Dedifferentiated amniotic fluid mesenchymal stem cell (primary cell): ENCODE results near the gene ZBTB12.
"Not testable (repeated sequence)": the region's sequence is repeated elsewhere in the genome, so short reads cannot be mapped to it uniquely, and the experiment has no call there.

Experiments
- DNase-seq: peaks from one replicate; pipeline ENCODE4 v3.0.0-alpha.2; 2016; ENCODE audit errors: extremely low spot score

ZBTB12 gene, protein sequence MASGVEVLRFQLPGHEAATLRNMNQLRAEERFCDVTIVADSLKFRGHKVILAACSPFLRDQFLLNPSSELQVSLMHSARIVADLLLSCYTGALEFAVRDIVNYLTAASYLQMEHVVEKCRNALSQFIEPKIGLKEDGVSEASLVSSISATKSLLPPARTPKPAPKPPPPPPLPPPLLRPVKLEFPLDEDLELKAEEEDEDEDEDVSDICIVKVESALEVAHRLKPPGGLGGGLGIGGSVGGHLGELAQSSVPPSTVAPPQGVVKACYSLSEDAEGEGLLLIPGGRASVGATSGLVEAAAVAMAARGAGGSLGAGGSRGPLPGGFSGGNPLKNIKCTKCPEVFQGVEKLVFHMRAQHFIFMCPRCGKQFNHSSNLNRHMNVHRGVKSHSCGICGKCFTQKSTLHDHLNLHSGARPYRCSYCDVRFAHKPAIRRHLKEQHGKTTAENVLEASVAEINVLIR

DNA sequence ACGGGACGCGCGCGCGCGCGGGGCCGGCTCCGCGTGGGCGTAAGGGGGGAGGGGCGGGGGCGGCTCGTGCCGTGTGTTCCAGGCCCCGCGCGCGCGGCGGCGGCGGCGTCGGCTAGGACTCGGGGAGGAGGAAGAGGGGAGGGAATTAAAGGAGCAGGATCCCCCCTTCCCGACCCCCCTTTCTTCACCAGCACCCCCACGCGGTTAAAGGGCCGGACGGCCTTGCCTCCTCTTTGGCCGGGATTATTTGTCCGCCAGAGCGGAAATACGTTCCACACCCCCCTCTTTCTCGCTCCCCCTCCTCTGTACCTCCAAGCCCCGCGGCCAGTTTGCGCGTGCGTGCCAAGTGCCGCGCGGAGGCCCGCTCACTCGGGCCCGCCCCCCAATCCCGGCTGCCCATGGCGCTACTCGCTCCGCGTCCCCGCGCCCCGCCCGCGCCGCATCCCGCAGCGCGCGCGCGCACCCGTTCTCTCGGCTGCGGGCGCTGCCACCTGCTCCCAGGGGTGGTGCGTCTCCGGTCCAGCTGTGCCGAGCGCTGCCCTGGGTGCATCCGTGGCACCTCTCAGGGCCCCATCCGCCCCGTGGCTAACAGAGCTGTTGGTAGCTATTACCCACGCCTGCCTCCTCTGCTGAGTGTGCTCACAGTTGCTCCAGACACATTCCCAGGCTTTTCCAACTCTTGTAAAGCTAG lies at the start of gene ZBTB12:
ZBTB12 (minus strand) TSS at position 134 of the 691 bp plus-strand sequence. CDS start 781 bp downstream, outside the sequence.
- peak; percentile 96 for DNase-seq

DNA sequence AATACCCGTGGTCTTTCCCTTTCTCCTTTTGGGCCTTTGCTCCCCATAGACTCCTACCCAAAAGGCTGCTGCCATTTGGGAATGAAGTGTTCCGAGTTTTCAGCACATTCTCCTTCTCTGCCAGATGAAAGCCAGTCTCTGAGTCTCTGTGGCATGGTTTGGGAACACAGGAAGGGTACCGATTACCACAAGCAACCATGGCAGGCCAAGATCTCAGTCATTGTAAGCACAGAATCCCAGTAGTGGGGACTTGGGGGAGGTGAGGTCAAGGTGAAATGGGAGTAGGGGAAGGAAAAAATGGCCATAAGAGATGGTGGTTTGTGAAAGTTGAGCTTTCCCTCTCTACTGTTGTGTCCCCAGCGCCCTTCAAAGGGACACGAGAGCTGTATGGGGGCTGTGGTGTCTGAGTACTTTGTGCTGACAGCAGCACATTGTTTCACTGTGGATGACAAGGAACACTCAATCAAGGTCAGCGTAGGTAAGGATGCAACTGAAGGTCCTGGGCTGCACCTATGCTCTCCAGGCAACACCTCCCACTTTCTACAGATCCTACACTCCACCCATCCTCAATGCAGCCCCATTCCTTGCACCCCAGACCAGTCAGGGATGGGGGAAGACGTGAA lies 48.2 kb upstream of the ZBTB12 start:
- no peak for DNase-seq

DNA sequence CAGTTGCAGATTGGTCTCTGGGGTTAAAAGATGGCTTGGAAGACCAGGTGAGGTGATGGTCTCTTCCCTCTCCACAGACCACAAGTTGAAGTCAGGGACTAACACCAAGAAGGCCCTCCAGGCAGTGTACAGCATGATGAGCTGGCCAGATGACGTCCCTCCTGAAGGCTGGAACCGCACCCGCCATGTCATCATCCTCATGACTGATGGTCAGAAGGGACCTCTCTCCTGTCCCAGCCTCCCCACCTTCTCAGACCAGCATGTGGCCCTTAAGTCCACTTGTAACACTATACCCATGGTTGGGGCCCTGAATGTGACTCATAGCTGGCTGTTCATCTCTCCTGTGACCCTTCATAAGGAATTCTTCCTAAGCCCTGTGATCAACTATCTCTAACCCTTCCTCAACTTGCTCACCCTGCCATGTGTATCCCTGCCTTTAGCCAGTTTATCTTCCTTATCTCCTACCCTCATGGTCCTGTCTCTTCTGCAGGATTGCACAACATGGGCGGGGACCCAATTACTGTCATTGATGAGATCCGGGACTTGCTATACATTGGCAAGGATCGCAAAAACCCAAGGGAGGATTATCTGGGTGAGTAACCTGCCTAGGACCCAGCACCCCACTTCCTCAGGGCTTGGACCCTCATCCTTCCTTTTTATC lies 47.0 kb upstream of the ZBTB12 start:
- DNase-seq = no peak

DNA sequence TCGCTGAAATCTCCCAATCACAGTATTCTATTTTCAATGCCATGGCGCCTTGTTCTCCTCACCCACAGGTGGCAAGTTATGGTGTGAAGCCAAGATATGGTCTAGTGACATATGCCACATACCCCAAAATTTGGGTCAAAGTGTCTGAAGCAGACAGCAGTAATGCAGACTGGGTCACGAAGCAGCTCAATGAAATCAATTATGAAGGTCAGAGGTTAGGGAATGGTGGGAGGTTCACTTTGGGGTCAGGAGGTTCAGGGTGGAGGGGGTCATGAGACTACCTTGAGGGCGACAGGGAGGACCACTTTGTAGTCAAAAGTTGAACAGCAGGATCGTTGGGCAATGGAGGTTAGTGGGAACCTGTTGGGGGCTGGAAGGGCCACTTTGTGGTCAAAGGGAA lies 46.4 kb upstream of the ZBTB12 start:
- no peak for DNase-seq

DNA sequence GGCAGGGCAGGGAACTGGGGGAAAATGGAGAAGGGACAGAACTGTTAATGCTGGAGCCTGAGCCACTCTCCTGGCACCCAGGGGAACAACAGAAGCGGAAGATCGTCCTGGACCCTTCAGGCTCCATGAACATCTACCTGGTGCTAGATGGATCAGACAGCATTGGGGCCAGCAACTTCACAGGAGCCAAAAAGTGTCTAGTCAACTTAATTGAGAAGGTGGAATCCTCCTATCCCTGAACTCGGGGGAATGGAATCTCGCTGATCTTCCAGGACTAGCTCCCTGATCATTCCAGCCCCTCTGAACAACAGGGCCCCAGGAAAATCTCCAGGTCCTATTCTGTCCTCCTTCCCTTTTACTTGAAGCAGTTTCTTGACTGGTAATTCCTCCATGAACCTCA lies 46.0 kb upstream of the ZBTB12 start:
- no peak for DNase-seq

DNA sequence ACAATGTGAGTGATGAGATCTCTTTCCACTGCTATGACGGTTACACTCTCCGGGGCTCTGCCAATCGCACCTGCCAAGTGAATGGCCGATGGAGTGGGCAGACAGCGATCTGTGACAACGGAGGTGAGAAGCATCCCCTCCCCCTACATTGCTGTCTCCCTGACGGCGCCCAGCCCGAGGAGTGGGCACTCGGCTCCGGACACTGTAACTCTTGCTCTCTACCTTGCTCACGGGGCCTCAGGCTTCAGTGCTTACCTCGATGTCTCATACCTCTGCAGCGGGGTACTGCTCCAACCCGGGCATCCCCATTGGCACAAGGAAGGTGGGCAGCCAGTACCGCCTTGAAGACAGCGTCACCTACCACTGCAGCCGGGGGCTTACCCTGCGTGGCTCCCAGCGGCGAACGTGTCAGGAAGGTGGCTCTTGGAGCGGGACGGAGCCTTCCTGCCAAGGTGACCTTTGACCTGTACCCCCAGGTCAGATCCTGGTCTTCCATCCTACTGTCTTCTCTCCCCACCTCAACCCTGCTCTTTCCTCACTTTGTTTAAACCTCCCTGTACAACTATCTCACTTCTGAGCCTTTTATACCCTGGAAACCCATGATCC lies 45.3 kb upstream of the ZBTB12 start:
- no peak for DNase-seq

DNA sequence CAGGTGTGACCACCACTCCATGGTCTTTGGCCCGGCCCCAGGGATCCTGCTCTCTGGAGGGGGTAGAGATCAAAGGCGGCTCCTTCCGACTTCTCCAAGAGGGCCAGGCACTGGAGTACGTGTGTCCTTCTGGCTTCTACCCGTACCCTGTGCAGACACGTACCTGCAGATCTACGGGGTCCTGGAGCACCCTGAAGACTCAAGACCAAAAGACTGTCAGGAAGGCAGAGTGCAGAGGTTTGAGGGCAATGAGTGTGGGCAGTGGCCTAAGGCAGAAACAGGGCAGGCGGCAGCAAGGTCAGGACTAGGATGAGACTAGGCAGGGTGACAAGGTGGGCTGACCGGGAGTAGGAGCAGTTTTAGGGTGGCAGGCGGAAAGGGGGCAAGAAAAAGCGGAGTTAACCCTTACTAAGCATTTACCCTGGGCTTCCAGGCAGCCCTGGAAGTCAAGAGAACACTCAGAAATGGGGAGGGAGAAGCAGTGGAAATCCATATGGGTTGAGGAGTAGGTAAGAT lies 44.5 kb upstream of the ZBTB12 start:
- DNase-seq = no peak

DNA sequence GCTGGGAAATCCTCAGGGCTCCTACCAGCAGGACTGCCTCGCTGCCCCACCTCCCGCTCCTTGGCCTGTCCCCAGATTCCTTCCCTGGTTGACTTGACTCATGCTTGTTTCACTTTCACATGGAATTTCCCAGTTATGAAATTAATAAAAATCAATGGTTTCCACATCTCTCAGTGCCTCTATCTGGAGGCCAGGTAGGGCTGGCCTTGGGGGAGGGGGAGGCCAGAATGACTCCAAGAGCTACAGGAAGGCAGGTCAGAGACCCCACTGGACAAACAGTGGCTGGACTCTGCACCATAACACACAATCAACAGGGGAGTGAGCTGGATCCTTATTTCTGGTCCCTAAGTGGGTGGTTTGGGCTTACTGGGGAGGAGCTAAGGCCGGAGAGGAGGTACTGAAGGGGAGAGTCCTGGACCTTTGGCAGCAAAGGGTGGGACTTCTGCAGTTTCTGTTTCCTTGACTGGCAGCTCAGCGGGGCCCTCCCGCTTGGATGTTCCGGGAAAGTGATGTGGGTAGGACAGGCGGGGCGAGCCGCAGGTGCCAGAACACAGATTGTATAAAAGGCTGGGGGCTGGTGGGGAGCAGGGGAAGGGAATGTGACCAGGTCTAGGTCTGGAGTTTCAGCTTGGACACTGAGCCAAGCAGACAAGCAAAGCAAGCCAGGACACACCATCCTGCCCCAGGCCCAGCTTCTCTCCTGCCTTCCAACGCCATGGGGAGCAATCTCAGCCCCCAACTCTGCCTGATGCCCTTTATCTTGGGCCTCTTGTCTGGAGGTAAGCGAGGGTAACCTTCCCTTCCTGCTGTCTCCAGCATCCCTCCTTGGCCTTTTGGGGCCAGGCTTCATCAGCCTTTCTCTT lies 43.9 kb upstream of the ZBTB12 start, which contains the start of gene CFB:
CFB (plus strand) TSS at position 589 of the 863 bp plus-strand sequence; CDS start at position 716, 127 bp downstream.
- peak; percentile 81 for DNase-seq

DNA sequence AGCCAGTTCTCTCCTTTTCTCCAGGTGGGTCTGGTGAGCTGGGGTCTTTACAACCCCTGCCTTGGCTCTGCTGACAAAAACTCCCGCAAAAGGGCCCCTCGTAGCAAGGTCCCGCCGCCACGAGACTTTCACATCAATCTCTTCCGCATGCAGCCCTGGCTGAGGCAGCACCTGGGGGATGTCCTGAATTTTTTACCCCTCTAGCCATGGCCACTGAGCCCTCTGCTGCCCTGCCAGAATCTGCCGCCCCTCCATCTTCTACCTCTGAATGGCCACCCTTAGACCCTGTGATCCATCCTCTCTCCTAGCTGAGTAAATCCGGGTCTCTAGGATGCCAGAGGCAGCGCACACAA lies 43.2 kb upstream of the ZBTB12 start:
- no peak for DNase-seq

DNA sequence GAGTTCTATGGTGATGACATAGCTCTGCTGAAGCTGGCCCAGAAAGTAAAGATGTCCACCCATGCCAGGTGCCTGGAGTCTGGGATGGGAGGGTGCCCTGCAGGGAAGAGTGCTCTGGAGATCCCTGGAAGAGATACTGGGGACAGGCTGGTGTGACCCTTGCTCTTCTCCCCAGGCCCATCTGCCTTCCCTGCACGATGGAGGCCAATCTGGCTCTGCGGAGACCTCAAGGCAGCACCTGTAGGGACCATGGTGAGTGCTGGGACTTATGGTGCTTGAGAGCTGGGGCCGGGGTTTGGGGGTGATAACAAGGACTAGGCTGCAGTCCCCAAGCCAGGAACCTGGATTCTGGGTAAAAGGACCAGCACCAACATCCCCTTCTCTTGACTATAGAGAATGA lies 41.9 kb upstream of the ZBTB12 start:
- no peak for DNase-seq

DNA sequence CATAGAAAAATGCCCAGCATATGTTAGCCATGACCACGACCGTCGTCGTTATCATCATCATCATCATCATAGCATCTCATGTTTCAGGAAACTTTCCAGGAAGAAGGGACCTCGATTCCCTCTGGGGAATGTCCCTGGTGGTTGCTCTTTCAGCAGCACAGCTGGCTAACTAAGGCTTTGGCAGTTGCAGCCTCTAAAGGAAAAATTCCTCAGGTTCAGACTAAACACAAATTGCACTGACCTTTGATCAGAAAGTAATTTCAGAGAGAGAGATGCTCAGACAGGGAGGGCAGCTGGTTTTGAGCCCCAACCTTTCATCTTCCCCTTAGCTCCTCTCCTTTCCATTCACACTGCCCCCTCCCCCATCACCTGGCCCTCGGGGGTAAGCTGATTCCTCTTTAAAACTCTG lies 38.4 kb upstream of the ZBTB12 start:
- no peak for DNase-seq

DNA sequence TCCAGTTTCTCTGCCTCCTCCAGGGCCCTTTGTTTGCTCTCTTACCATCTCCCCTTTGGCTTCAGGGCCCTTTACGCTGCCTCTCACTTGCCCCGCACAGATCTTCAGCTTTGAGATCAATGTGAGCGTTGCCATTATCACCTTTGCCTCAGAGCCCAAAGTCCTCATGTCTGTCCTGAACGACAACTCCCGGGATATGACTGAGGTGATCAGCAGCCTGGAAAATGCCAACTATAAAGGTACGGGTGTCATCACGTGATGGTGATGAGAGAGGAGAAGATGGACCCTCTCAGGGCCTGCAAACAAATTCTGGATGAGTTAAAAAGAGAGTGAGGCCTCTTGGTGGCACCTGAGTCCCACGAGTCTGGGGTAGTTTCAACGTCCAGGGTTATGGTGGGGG lies 33.9 kb upstream of the ZBTB12 start:
- DNase-seq = no peak

DNA sequence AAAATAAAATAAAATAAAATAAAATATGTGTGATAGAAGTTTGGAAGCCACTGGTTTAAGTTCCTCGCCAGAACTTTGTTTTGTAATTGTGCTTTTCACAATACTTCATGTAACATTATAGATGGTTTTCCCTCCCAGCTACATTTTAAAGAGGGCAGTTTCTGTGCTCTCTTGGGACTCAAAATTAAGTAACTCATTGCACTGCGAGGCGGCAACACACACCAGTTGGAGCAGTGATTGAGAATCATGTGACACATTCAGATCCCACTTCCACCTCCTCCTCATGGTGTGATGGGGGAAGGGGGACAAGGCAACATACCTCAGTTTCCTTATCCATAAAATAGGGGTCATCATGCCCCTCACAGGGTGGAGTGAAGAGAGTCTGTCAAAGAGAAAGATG lies 33.1 kb upstream of the ZBTB12 start:
- DNase-seq = no peak

DNA sequence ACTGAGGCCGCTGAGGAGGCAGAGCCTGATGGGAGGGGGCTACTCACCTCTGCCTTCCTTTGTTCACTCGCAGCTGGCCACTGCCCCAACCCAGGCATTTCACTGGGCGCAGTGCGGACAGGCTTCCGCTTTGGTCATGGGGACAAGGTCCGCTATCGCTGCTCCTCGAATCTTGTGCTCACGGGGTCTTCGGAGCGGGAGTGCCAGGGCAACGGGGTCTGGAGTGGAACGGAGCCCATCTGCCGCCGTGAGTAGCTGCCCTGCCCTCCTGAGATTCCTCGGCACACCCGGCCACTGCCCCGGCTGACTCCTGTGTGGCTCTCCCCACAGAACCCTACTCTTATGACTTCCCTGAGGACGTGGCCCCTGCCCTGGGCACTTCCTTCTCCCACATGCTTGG lies 31.7 kb upstream of the ZBTB12 start:
- DNase-seq = no peak

DNA sequence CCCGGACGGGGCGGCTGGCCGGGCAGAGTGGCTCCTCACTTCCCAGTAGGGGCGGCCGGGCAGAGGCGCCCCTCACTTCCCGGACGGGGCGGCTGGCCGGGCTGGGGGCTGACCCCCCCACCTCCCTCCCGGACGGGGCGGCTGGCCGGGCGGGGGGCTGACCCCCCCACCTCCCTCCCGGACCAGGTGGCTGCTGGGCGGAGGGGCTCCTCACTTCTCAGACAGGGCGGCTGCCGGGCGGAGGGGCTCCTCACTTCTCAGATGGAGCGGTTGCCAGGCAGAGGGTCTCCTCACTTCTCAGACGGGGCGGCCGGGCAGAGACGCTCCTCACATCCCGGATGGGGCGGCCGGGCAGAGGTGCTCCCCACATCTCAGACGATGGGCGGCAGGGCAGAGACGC lies 30.3 kb upstream of the ZBTB12 start:
- DNase-seq = not testable (repeated sequence)

DNA sequence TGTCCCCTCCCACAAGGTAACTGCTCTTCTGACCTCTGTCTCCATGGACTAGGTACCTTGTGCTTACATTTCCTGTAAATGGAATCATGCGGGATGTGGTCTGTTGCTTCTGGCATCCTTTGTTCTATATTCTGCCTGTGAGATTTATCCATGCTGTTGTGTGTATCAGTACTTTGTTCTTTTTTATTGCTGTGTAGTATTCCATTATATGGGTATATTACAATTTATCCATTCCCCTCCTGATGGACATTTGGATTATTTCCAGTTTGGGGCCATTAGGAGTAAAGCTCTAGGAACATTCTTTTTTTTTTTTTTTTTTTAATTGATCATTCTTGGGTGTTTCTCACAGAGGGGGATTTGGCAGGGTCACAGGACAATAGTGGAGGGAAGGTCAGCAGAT lies 29.1 kb upstream of the ZBTB12 start:
- DNase-seq = no peak

DNA sequence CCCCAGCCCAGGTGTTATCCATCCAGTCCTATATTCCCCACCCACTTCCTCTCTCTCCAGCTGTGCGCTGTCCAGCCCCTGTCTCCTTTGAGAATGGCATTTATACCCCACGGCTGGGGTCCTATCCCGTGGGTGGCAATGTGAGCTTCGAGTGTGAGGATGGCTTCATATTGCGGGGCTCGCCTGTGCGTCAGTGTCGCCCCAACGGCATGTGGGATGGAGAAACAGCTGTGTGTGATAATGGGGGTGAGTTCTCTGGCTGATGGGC lies 26.7 kb upstream of the ZBTB12 start:
- DNase-seq = no peak

DNA sequence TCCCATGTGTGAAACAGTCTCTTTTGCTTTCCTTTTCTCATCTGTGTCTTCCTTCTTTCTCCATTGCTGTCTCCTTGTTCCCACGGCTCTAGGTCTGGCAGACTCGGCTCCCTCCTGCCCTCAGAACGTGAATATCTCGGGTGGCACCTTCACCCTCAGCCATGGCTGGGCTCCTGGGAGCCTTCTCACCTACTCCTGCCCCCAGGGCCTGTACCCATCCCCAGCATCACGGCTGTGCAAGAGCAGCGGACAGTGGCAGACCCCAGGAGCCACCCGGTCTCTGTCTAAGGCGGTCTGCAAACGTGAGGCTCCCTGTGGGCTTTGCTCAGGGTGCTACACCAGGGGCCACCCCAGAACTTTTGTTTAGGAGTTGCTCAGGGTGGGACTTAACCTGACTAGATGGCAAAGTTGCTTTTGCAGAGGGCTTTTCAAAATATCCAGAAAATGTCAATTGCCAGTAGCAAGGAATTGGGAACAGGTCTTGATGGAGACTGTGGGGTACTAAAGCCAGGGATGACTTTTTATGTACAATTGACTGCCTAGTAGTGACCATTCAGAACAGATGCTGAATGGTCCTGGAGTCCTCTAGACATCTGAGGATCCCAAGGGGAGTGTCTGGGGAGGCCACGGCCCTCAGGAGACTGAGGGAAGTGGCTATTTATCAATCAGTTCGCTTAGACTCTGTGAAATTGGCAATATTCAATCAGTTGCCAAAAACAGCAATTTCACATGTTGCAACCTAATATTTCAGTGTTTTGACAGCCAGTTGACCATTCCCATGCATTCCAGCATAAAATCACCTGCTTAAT lies 26.2 kb upstream of the ZBTB12 start:
- DNase-seq = no peak

DNA sequence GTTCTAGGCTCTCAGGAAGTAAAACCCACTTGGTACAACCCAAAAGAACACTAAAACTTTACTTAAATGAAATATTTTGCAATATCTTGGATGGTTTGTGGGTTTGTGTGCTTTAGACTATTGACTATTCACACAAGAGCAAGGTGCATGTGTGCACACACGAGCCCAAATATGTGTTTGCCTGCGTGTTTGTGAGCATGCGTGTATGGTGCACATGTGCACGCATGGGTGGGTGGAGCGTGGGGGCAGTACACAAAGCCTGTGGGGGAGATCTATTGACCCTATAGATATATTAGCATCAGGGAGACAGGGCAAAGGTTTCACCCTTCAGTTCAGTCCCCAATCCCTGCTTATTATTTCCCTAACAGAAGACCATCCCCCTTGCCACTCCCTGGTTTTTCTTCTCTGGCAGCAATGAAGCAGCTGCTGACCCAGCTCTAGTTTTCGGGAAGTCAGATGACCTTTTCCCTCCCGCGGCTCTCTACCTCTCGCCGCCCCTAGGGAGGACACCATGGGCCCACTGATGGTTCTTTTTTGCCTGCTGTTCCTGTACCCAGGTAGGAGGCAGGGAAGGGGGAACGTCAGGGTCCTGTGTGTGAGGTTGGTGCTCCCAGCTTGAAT lies 25.5 kb upstream of the ZBTB12 start, which contains the start of gene C2:
C2 (plus strand) TSS at position 476 of the 621 bp plus-strand sequence; CDS start at position 512, 36 bp downstream.
- DNase-seq = no peak
